22Rv1 (cell line): ENCODE measurements around the gene PRR33.

ENCODE experiments used
- H3K27ac ChIP-seq: fragments of 450-650 bp; 2 replicates; pipeline ENCODE4 v1.5.1; 2017
- CTCF ChIP-seq: fragments of 450-650 bp; IDR thresholded peaks from 2 replicates; pipeline ENCODE4 v1.5.1; 2017; ENCODE audit warnings: mild to moderate bottlenecking
- ZFX ChIP-seq: fragments of 450-650 bp; IDR thresholded peaks from 2 replicates; pipeline ENCODE4 v1.6.1; 2017; ENCODE audit warnings: antibody characterized with exemption, borderline replicate concordance

PRR33 gene

GRCh38 chr11:1935156-1936071 is 43.7 kb upstream of the PRR33 start:
- TF ChIP-seq ZFX = no peak
- no peak for TF ChIP-seq CTCF
- no peak overlapping the region for H3K27ac ChIP-seq

GRCh38 chr11:1934335-1935155 is 42.9 kb upstream of the PRR33 start:
- no peak overlapping the region for H3K27ac ChIP-seq
- TF ChIP-seq CTCF (no peak), ZFX (no peak)

GRCh38 chr11:1933416-1934334 is 42.0 kb upstream of the PRR33 start:
- no peak for TF ChIP-seq ZFX
- no peak for TF ChIP-seq CTCF
- no peak overlapping the region for H3K27ac ChIP-seq

GRCh38 chr11:1932681-1933080 is 41.0 kb upstream of the PRR33 start:
- no peak overlapping the region for H3K27ac ChIP-seq
- TF ChIP-seq ZFX (no peak), CTCF (no peak)

- TF ChIP-seq ZFX (no peak), CTCF (no peak)
- no peak overlapping the region for H3K27ac ChIP-seq
These were observed 40.4 kb upstream of the PRR33 start for GRCh38 chr11:1932105-1932480.

- TF ChIP-seq CTCF (no peak), ZFX (no peak)
- no peak overlapping the region for H3K27ac ChIP-seq
These were observed 39.8 kb upstream of the PRR33 start for GRCh38 chr11:1931341-1932104.
